ENCODE results near the gene COL24A1.
"Not testable (repeated sequence)": the region's sequence is repeated elsewhere in the genome, so short reads cannot be mapped to it uniquely, and the experiment has no call there.

Gene COL24A1

DNA sequence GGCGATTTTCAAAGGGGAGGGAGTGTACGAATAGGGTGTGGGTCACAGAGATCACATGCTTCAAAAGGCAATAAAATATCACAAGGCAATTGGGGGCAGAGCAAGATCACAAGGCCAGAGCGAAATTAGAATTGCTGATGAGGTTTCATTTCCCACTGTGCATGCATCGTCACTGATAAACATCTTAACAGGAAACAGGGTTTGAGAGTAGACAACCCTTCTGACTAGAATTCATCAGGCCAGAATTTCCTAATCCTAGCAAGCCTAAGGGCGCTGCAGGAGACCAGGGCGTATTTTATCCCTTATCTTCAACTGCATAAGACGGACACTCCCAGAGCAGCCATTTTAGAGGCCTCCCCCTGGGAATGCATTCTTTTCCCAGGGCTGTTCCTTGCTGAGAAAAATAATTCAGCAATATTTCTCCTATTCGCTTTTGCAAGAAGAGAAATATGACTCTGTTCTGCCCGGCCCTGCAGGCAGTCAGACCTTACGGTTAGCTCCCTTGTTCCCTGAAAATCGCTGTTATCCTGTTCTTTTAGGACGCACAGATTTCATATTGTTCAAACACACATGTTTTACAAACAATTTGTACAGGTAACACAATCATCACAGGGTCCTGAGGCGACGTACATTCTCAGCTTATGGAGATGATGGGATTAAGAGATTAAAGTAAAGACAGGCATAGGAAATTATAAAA lies 442.0 kb downstream of the COL24A1 start:
- H3K14ac ChIP-seq (ENCODE audit: low read length); H3K23ac ChIP-seq (ENCODE audit: low read length); H4K91ac ChIP-seq (ENCODE audit: low read depth, low read length); H3K4ac ChIP-seq (ENCODE audit: low read depth, low read length); H3K27ac ChIP-seq (ENCODE audit: low read depth, low read length); H2BK5ac ChIP-seq (ENCODE audit: low read depth, low read length, poor library complexity); H2BK120ac ChIP-seq (ENCODE audit: insufficient read depth, low read length, poor library complexity); H2AK5ac ChIP-seq (ENCODE audit: low read length); DNase-seq; H3K9ac ChIP-seq (ENCODE audit: low read length); H3K4me3 ChIP-seq (ENCODE audit: low read depth, low read length); H4K8ac ChIP-seq (ENCODE audit: low read depth, low read length); H3K36me3 ChIP-seq (ENCODE audit: control insufficient read depth in 1 of 2, insufficient read depth in 2 of 2, low read length in 2 of 2); H3K4me2 ChIP-seq (ENCODE audit: low read length); H2BK12ac ChIP-seq (ENCODE audit: low read length); H3K9me3 ChIP-seq (ENCODE audit: insufficient read depth, low read depth, low read length); H2AFZ ChIP-seq (ENCODE audit: insufficient read depth, low read length, poor library complexity); H3K27me3 ChIP-seq (ENCODE audit: insufficient read depth, low read length); H3K79me1 ChIP-seq (ENCODE audit: low read length); H3K4me1 ChIP-seq (ENCODE audit: control insufficient read depth in 1 of 2, insufficient read depth in 2 of 2, low read length in 2 of 2); H3K79me2 ChIP-seq (ENCODE audit: control insufficient read depth, insufficient read depth, low read length, poor library complexity); H3K18ac ChIP-seq (ENCODE audit: low read length); H4K12ac ChIP-seq (ENCODE audit: low read depth, low read length): not testable (repeated sequence)
- WGBS (ENCODE audit: extremely low coverage, insufficient coverage, insufficient read length), result no CpG with 5 or more reads among the region's 14 CpGs

DNA sequence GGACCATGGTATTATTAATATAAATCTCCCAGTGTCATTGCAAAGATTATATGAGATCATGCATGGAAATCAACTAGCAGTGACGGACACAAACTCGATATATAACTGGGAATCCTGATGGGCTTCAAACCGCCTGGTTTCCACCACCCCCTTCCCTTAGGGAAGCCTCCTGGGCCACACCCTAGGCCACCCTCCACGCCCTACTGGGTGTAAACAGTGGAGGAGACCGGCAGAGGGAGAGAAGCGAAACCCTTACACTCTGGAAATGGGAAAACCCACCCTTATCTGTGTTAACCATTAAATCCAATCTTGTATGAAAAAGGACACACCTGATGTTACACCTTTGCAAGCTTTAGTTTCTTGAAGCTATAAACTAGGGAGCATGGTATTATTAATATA lies 447.7 kb downstream of the COL24A1 start:
- H3K9me3 ChIP-seq (ENCODE audit: insufficient read depth, low read depth, low read length), result no peaks in the 10 kb centered on the region
- no peak overlapping the region for H3K4ac ChIP-seq (ENCODE audit: low read depth, low read length)
- no peak overlapping the region for H2BK5ac ChIP-seq (ENCODE audit: low read depth, low read length, poor library complexity)
- no peak for DNase-seq
- H2BK120ac ChIP-seq (ENCODE audit: insufficient read depth, low read length, poor library complexity), result no peak overlapping the region
- peak overlapping the region; percentile 23 for H4K12ac ChIP-seq (ENCODE audit: low read depth, low read length)
- no peak overlapping the region for H2BK12ac ChIP-seq (ENCODE audit: low read length)
- H3K18ac ChIP-seq (ENCODE audit: low read length), result no peak overlapping the region
- H3K79me2 ChIP-seq (ENCODE audit: control insufficient read depth, insufficient read depth, low read length, poor library complexity), result peaks cover 2% of the 10 kb centered on the region
- no peak overlapping the region for H3K23ac ChIP-seq (ENCODE audit: low read length)
- H3K79me1 ChIP-seq (ENCODE audit: low read length), result peaks cover 3% of the 10 kb centered on the region
- no CpG with 5 or more reads among the region's 6 CpGs for WGBS (ENCODE audit: extremely low coverage, insufficient coverage, insufficient read length)
- peaks cover 3 to 5% of the 10 kb centered on the region in 2 experiments for H3K36me3 ChIP-seq (ENCODE audit: control insufficient read depth in 1 of 2, insufficient read depth in 2 of 2, low read length in 2 of 2)
- H3K27ac ChIP-seq (ENCODE audit: low read depth, low read length), result no peak overlapping the region
- H3K4me2 ChIP-seq (ENCODE audit: low read length), result peak overlapping the region; percentile 70
- H2AK5ac ChIP-seq (ENCODE audit: low read length), result no peak overlapping the region
- peak overlapping the region; percentile 94 for H4K8ac ChIP-seq (ENCODE audit: low read depth, low read length)
- H2AFZ ChIP-seq (ENCODE audit: insufficient read depth, low read length, poor library complexity), result peak overlapping the region; percentile 15
- H4K91ac ChIP-seq (ENCODE audit: low read depth, low read length), result peak overlapping the region; percentile 20
- H3K4me1 ChIP-seq (ENCODE audit: control insufficient read depth in 1 of 2, insufficient read depth in 2 of 2, low read length in 2 of 2), result peaks cover 0 to 5% of the 10 kb centered on the region in 2 experiments
- H3K4me3 ChIP-seq (ENCODE audit: low read depth, low read length), result no peak overlapping the region
- peaks cover 2% of the 10 kb centered on the region for H3K27me3 ChIP-seq (ENCODE audit: insufficient read depth, low read length)
- H3K14ac ChIP-seq (ENCODE audit: low read length), result no peak overlapping the region
- H3K9ac ChIP-seq (ENCODE audit: low read length), result no peak overlapping the region

DNA sequence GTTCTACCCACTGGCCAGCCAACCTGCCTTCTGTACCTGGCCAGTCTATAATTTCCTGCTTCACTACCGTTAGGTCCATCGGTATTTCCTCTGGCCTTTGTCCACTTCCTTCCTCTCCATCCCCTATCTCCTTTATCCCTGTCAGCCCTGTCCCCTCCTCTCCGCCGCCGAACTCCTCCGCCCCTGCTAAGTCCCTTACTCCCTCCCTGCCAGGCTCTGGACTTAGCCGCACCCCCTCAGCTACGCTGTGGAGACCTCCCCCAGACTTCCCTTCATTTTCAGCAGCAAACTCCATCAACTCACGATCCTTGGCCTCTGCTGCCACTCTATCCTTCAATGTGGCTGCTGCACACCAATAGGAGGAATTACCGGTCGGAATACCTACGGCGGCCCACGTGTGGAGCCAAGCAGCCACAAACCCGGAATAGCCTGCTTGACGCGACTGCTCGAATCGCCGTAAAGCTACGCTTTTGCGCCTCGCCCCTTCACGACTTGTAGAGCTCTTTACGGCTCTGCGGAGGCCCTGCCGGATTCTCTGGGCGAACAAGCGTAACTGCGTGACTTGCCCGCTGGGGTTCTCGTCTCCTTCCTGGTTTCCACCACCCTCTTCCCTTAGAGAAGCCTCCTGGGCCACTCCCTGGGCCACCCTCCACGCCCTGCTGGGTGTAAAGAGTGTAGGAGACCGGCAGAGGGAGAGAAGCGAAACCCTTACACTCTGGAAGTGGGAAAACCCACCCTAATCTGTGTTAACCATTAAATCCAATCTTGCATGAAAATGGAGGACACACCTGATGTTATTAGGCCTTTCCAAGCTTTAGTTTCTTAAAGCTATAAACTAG lies 448.4 kb downstream of the COL24A1 start, which contains the start of gene ZNHIT6:
ZNHIT6 (minus strand) TSS at position 444 of the 839 bp plus-strand sequence; CDS start at position 295, 149 bp downstream.
- Histone ChIP-seq H3K27me3 (ENCODE audit: insufficient read depth, low read length) (no peaks in the 10 kb centered on the region), H2BK5ac (ENCODE audit: low read depth, low read length, poor library complexity) (peak within 1 kb of the TSS; percentile 42), H3K79me1 (ENCODE audit: low read length) (peaks cover 3% of the 10 kb centered on the region), H3K18ac (ENCODE audit: low read length) (no peak within 1 kb of the TSS), H3K4ac (ENCODE audit: low read depth, low read length) (no peak within 1 kb of the TSS), H3K36me3 (ENCODE audit: control insufficient read depth in 1 of 2, insufficient read depth in 2 of 2, low read length in 2 of 2) (peaks cover 3 to 5% of the 10 kb centered on the region in 2 experiments), H2BK120ac (ENCODE audit: insufficient read depth, low read length, poor library complexity) (no peak within 1 kb of the TSS), H2AFZ (ENCODE audit: insufficient read depth, low read length, poor library complexity) (peak within 1 kb of the TSS; percentile 80), H4K91ac (ENCODE audit: low read depth, low read length) (peak within 1 kb of the TSS; percentile 67), H3K9ac (ENCODE audit: low read length) (peak within 1 kb of the TSS; percentile 66), H2BK12ac (ENCODE audit: low read length) (no peak within 1 kb of the TSS), H3K27ac (ENCODE audit: low read depth, low read length) (peak within 1 kb of the TSS; percentile 62), H2AK5ac (ENCODE audit: low read length) (no peak within 1 kb of the TSS), H3K23ac (ENCODE audit: low read length) (no peak within 1 kb of the TSS), H4K8ac (ENCODE audit: low read depth, low read length) (peak within 1 kb of the TSS; percentile 97), H3K79me2 (ENCODE audit: control insufficient read depth, insufficient read depth, low read length, poor library complexity) (peaks cover 2% of the 10 kb centered on the region), H3K4me1 (ENCODE audit: control insufficient read depth in 1 of 2, insufficient read depth in 2 of 2, low read length in 2 of 2) (peaks cover 0 to 5% of the 10 kb centered on the region in 2 experiments), H3K4me3 (ENCODE audit: low read depth, low read length) (peak within 1 kb of the TSS; percentile 81), H3K4me2 (ENCODE audit: low read length) (peak within 1 kb of the TSS; percentile 70), H3K9me3 (ENCODE audit: insufficient read depth, low read depth, low read length) (no peaks in the 10 kb centered on the region), H4K12ac (ENCODE audit: low read depth, low read length) (peak within 1 kb of the TSS; percentile 82), H3K14ac (ENCODE audit: low read length) (peak within 1 kb of the TSS; percentile 69)
- no CpG with 5 or more reads among the region's 35 CpGs for WGBS (ENCODE audit: extremely low coverage, insufficient coverage, insufficient read length)
- DNase-seq, result peak; percentile 96 to 97

DNA sequence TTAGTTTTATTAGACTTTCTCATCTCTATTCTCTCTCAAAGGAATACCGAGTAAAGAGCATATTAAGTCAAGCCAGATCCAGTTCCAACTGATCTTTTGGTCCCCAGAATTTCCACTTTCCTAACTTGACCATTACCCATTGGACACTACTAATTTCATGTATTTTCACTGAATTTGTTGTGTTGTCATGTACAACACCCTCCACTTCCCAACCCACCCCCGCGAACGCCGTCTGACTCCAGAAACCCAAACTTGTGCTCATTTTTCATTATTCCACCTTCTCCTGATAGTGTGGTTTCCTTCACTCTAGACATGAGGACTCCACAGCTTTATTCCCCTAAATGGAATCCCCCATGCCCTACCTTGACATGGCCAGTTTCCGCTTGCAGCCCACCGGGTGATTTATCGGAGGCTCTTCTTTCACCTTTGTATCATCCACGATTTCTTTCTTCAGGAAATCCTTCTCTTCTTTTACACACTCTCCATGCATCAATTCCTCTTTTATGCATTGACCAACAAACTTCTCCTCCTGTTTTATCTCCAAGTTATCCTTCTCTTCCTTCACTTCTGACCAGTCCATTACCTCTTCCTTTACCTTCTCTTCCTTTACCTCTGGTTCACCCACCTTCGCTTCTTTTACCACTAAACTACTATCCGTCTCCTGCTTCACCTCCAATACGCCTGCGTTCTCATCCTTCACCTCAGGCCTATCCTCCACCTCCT lies 449.1 kb downstream of the COL24A1 start:
- peaks cover 2% of the 10 kb centered on the region for H3K79me2 ChIP-seq (ENCODE audit: control insufficient read depth, insufficient read depth, low read length, poor library complexity)
- H3K4me1 ChIP-seq (ENCODE audit: control insufficient read depth in 1 of 2, insufficient read depth in 2 of 2, low read length in 2 of 2), result peaks cover 0 to 5% of the 10 kb centered on the region in 2 experiments
- H2AK5ac ChIP-seq (ENCODE audit: low read length), result no peak overlapping the region
- H3K4me3 ChIP-seq (ENCODE audit: low read depth, low read length), result peak overlapping the region; percentile 81
- no peak for DNase-seq
- no peak overlapping the region for H2BK5ac ChIP-seq (ENCODE audit: low read depth, low read length, poor library complexity)
- H3K18ac ChIP-seq (ENCODE audit: low read length), result no peak overlapping the region
- peak overlapping the region; percentile 50 for H3K27ac ChIP-seq (ENCODE audit: low read depth, low read length)
- no peak overlapping the region for H3K23ac ChIP-seq (ENCODE audit: low read length)
- H3K9ac ChIP-seq (ENCODE audit: low read length), result peak overlapping the region; percentile 6
- no peaks in the 10 kb centered on the region for H3K27me3 ChIP-seq (ENCODE audit: insufficient read depth, low read length)
- H3K9me3 ChIP-seq (ENCODE audit: insufficient read depth, low read depth, low read length), result no peaks in the 10 kb centered on the region
- H2BK12ac ChIP-seq (ENCODE audit: low read length), result no peak overlapping the region
- peak overlapping the region; percentile 41 for H2AFZ ChIP-seq (ENCODE audit: insufficient read depth, low read length, poor library complexity)
- no CpG with 5 or more reads among the region's 13 CpGs for WGBS (ENCODE audit: extremely low coverage, insufficient coverage, insufficient read length)
- no peak overlapping the region for H3K14ac ChIP-seq (ENCODE audit: low read length)
- peaks cover 3 to 5% of the 10 kb centered on the region in 2 experiments for H3K36me3 ChIP-seq (ENCODE audit: control insufficient read depth in 1 of 2, insufficient read depth in 2 of 2, low read length in 2 of 2)
- no peak overlapping the region for H3K4ac ChIP-seq (ENCODE audit: low read depth, low read length)
- H3K79me1 ChIP-seq (ENCODE audit: low read length), result peaks cover 3% of the 10 kb centered on the region
- no peak overlapping the region for H2BK120ac ChIP-seq (ENCODE audit: insufficient read depth, low read length, poor library complexity)
- H4K12ac ChIP-seq (ENCODE audit: low read depth, low read length), result no peak overlapping the region
- peak overlapping the region; percentile 97 for H4K8ac ChIP-seq (ENCODE audit: low read depth, low read length)
- H3K4me2 ChIP-seq (ENCODE audit: low read length), result peak overlapping the region; percentile 70
- H4K91ac ChIP-seq (ENCODE audit: low read depth, low read length), result peak overlapping the region; percentile 9
